Naive thymus-derived CD8-positive, alpha-beta T cell (primary cell): ENCODE measurements around the gene CCDC175. TPM values are rescaled to one million over a fixed set of nuclear protein-coding genes. Genes with fewer than 3 reads are reported as not detected.

Experiments
- ATAC-seq, 2 donors: fragments of 150-1000 bp; cut with Tn5 transposase in 1 of 2; sonication (Bioruptor Pico), chemical (Tn5 transposase) in 1 of 2; 1 replicate in 1 of 2; 2 replicates in 1 of 2; pipeline ENCODE4 v1.10.0; 2021; ENCODE audit warnings: mild to moderate bottlenecking in 2 of 2, moderate library complexity in 2 of 2
- POLR2A ChIA-PET: fragments of 350-600 bp; sonication (Branson Sonifier 250); formaldehyde crosslinking; loops from one replicate; lab custom pipeline; 2021; ENCODE audit warnings: antibody characterized with exemption; lab: Charles Lee
- DNase-seq, 10 donors: peaks; one replicate each; pipeline versions ENCODE4 v3.0.0 to v3.0.0-alpha.2; 2020 to 2022
- H3K27ac Mint-ChIP-seq, 10 donors: one replicate each; pipeline ENCODE4 v1.8.0; 2020 to 2022; ENCODE audit warnings: mild to moderate bottlenecking in 10 of 10, mixed read lengths in 10 of 10, moderate library complexity in 4 of 10, inconsistent platforms in 1 of 10
- H3K27me3 Mint-ChIP-seq, 5 donors: one replicate each; pipeline ENCODE4 v1.8.0; 2021 to 2022; ENCODE audit warnings: mixed read lengths in 5 of 5
- H3K36me3 Mint-ChIP-seq, 3 donors: one replicate each; pipeline ENCODE4 v1.8.0; 2020 to 2022; ENCODE audit warnings: mixed read lengths in 3 of 3, mild to moderate bottlenecking in 2 of 3, inconsistent platforms in 1 of 3
- H3K4me1 Mint-ChIP-seq, 4 donors: one replicate each; pipeline ENCODE4 v1.8.0; 2021 to 2022; ENCODE audit warnings: mixed read lengths in 4 of 4
- H3K4me3 Mint-ChIP-seq, 10 donors: one replicate each; pipeline ENCODE4 v1.8.0; 2020 to 2022; ENCODE audit warnings: mild to moderate bottlenecking in 10 of 10, mixed read lengths in 10 of 10, moderate library complexity in 6 of 10, inconsistent platforms in 1 of 10
- H3K9me3 Mint-ChIP-seq, 9 donors: one replicate each; pipeline ENCODE4 v1.8.0; 2020 to 2022; ENCODE audit warnings: mixed read lengths in 9 of 9, mild to moderate bottlenecking in 3 of 9, inconsistent platforms in 1 of 9, moderate library complexity in 1 of 9
- polyA plus RNA-seq, 3 donors: library from polyadenylated mRNA; unstranded; fragments of 300-500 nt; fragmentation: Illumina TruSeq; gene quantifications; one replicate each; pipeline ENCODE4 v1.2.3, GENCODE V29; 2021
- total RNA-seq, 8 experiments: library from RNA in 2 of 8; stranded (reverse) in 2 of 8; gene quantifications; one replicate each; pipeline ENCODE4 v1.2.3 and lab custom pipeline; 2021 to 2026

CCDC175 gene
- total and polyA plus RNA-seq, 5 experiments from 2014 or later: not detected

DNA sequence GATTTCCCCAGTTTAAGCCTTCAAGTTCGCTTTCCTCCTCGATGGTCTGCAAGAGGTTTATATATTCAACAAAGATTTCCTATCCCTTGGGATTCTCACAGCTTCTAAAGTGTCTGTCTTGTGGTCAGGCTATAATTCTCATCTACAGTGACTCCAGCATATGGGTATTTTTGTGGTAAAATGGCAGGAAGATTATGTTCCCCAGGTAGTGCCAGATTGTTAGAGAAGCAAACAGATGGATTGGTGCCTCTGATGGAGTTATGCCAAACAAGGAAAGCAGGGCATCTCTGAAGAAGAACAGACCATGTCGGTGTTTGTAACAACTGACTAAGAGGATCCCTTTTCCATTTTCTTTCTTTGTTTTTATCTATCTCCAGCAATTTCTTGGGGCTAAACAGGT lies 5.5 kb upstream of the CCDC175 start:
- no peak overlapping the region for H3K4me3 Mint-ChIP-seq
- no peak for DNase-seq

DNA sequence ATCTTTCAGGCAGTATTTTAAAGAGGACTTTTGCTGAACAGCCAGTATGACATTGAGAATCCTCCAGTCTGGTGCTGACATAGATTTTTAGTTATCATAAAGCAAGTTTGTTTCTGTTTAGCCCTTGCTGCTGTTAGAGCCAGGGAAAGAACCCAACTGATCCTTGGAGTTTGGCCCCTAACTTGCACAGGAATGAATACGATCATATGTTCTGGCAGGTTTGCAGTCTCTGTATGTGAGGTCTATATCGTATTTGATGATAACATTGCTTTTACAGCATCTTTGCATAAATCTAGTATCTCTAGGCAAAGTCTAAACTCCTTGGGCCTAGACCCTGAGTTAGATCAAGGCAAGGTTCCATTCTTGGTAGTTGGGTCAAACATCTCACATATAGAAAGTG lies 4.3 kb upstream of the CCDC175 start:
- H3K27me3 Mint-ChIP-seq: peaks cover 8 to 32% (median 17%) of the 10 kb centered on the region in 5 donors
- H3K36me3 Mint-ChIP-seq: no peaks in the 10 kb centered on the region
- DNase-seq: no peak
- H3K4me3 Mint-ChIP-seq: no peak overlapping the region
- peaks cover 5 to 14% (median 8%) of the 10 kb centered on the region in 4 donors for H3K4me1 Mint-ChIP-seq
- POLR2A ChIA-PET: no interaction called here
- H3K27ac Mint-ChIP-seq: no peak overlapping the region
- no peaks in the 10 kb centered on the region for H3K9me3 Mint-ChIP-seq
- ATAC-seq: no peak

More for the DNA sequence above, 5.5 kb upstream of the CCDC175 start:
- Mint-ChIP-seq H3K36me3 (no peaks in the 10 kb centered on the region), H3K4me1 (peaks cover 4 to 14% (median 9%) of the 10 kb centered on the region in 4 donors), H3K9me3 (no peaks in the 10 kb centered on the region), H3K27me3 (peaks cover 5 to 24% (median 13%) of the 10 kb centered on the region in 5 donors), H3K27ac (no peak overlapping the region)
- POLR2A ChIA-PET: no interaction called here
- ATAC-seq: no peak

DNA sequence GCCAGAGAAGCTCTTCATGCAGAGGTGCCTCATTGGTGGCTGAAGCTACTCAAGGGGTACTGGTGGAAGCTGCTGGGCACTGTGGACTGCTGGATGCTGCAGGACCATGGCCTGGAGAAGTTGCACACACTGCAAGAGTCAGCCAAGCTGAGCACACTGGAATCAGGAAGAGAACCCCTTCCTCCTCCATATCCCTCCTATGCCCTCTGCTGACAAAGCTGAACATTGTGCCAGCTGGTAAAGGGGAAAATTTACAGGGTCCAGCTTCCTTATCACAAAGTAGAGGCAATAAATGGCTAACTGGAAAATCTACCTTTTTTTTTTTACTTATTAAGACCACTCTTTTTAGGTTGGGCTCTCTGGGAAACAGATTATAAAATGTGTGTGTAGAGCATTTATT lies 6.5 kb downstream of the CCDC175 start:
- no peaks in the 10 kb centered on the region for H3K9me3 Mint-ChIP-seq
- peaks cover 9 to 37% (median 22%) of the 10 kb centered on the region in 5 donors for H3K27me3 Mint-ChIP-seq
- no peak overlapping the region for H3K4me3 Mint-ChIP-seq
- H3K27ac Mint-ChIP-seq: no peak overlapping the region
- POLR2A ChIA-PET: no interaction called here
- no peak for DNase-seq
- H3K4me1 Mint-ChIP-seq: no peaks in the 10 kb centered on the region
- no peak for ATAC-seq
- no peaks in the 10 kb centered on the region for H3K36me3 Mint-ChIP-seq

DNA sequence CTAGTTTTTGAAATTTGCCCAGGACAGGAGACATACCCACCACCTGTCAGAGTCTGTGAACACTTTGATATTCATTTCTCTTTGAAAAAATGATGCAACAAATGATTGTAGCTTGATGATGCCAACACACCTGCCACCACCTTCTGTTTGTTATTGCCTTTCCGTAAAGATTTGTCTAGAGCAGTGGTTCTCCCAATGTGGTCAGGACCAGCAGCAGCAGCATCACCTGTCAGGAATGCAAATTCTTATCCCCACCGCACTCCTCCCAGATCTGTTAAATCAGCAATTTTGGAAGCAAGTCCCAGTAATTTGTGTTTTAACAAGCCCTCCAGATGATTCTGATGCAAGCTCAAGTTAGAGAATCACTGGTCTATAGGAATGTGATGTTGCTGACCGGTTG lies 9.9 kb downstream of the CCDC175 start:
- Mint-ChIP-seq H3K27me3 (peaks cover 13 to 37% (median 24%) of the 10 kb centered on the region in 5 donors), H3K4me3 (no peak overlapping the region), H3K4me1 (no peaks in the 10 kb centered on the region), H3K36me3 (no peaks in the 10 kb centered on the region), H3K27ac (no peak overlapping the region), H3K9me3 (no peaks in the 10 kb centered on the region)
- ATAC-seq (no peak), DNase-seq (no peak)
- POLR2A ChIA-PET: no interaction called here

DNA sequence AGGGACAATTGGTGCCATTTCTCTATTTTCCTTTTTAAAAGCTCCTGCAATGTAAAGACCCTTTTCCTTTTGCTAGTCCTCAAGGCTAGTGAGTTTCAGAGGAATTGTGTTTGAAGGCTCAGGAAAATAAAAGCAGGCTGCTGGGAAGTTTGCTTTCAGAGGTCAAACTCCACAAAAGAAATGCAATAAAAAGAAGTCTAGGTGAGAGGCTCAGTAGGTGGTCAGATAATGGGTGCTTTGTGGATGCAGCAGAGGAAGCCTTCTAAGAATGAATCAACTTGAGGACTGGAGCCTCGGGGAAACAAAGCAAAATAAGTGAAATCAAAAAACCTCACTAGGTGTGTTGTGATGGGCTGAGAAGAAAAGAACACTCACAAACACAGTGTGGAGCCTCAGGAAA lies 10.3 kb downstream of the CCDC175 start:
- POLR2A ChIA-PET: no interaction called here
- H3K9me3 Mint-ChIP-seq: no peaks in the 10 kb centered on the region
- DNase-seq (no peak), ATAC-seq (no peak)
- H3K4me1 Mint-ChIP-seq: no peaks in the 10 kb centered on the region
- no peak overlapping the region for H3K27ac Mint-ChIP-seq
- no peak overlapping the region for H3K4me3 Mint-ChIP-seq
- H3K36me3 Mint-ChIP-seq: no peaks in the 10 kb centered on the region
- peaks cover 13 to 37% (median 20%) of the 10 kb centered on the region in 5 donors for H3K27me3 Mint-ChIP-seq

DNA sequence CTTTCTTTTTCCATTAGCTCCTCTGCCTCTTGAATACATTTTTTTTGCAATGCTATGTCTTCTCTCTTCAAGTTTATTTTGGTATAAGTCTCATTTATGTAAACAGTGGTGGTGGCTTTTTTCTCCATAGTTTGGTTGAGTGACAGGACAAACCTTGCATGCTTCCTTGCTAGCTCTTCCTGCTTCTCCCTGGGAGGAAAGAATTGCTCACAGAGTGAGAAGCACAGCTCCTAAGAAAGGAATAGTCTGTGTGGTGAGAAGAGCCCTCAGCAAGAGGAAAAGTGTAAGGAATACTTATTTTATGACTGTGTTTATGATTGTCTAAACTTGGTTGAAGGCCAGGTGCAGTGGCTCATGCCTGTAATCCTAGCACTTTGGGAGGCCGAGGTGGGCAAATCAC lies 11.5 kb downstream of the CCDC175 start:
- no peaks in the 10 kb centered on the region for H3K4me1 Mint-ChIP-seq
- POLR2A ChIA-PET: no interaction called here
- ATAC-seq (no peak), DNase-seq (no peak)
- no peaks in the 10 kb centered on the region for H3K9me3 Mint-ChIP-seq
- H3K4me3 Mint-ChIP-seq: no peak overlapping the region
- H3K27ac Mint-ChIP-seq: no peak overlapping the region
- no peaks in the 10 kb centered on the region for H3K36me3 Mint-ChIP-seq
- peaks cover 11 to 25% (median 16%) of the 10 kb centered on the region in 5 donors for H3K27me3 Mint-ChIP-seq

DNA sequence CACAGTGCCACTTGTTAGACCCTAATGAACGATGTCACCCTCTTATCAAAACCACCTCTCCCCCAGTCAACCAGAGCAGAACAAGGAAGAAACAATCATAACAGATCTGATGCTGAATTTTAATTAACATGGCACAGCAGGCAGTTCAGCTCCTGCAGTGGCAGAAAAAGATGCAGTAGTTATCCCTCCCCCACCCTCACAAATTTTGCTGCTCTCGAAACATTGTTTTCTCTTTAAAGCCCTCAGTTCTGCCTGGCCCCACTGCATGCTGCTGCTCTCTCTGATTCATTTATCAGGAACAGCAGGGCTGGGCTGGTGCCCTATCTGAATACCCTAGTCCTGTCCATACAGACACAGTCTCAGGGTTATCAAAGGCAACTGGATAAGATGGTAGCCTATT lies 12.2 kb downstream of the CCDC175 start:
- DNase-seq (no peak), ATAC-seq (no peak)
- no peaks in the 10 kb centered on the region for H3K4me1 Mint-ChIP-seq
- no peak overlapping the region for H3K4me3 Mint-ChIP-seq
- POLR2A ChIA-PET: no interaction called here
- no peak overlapping the region for H3K27ac Mint-ChIP-seq
- peaks cover 11 to 19% (median 16%) of the 10 kb centered on the region in 5 donors for H3K27me3 Mint-ChIP-seq
- no peaks in the 10 kb centered on the region for H3K9me3 Mint-ChIP-seq
- no peaks in the 10 kb centered on the region for H3K36me3 Mint-ChIP-seq

DNA sequence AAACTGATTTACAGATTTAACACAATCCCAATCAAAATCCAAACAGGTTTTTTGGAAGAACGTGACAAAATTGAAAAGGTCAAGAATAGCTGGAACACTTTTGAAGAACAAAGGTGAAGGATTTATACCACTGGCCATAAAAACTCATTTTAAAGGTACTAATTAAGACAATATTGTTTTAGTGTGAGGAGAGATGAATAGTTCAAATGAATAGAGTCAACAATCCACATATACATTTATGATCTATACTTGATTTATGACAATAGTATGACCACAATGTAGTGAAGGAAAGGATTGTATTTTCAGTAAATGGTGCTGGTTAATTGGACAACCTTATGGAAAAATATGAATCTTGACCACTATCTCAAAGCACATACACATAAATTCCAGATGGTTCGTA lies 29.3 kb downstream of the CCDC175 start:
- Mint-ChIP-seq H3K4me3 (no peak overlapping the region), H3K27ac (no peak overlapping the region), H3K36me3 (no peaks in the 10 kb centered on the region), H3K4me1 (no peaks in the 10 kb centered on the region), H3K27me3 (peaks cover 7 to 23% (median 10%) of the 10 kb centered on the region in 5 donors), H3K9me3 (peaks cover 0 to 12% (median 0%) of the 10 kb centered on the region in 9 donors)
- ATAC-seq (no peak), DNase-seq (no peak)
- POLR2A ChIA-PET: no interaction called here

DNA sequence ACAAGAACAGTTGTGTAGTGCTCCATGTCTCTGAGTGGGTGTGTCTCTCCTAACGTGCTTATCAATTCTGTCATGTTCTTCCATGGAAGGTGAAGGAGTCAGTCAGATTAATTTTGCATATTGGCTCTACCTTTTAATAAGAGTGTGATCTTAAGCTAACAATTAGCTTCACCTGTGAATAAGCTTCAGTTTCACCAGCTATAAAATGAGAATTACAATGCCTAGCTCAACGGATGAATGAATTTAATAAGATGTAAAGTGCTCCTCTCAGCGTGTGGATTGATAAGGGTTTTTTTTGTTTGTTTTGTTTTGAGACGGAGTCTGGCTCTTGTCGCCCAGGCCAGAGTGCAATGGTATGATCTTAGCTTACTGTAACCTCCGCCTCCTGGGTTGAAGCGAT lies 32.7 kb downstream of the CCDC175 start:
- ATAC-seq (no peak), DNase-seq (no peak)
- Mint-ChIP-seq H3K9me3 (no peaks in the 10 kb centered on the region), H3K27me3 (peaks cover 6 to 19% (median 9%) of the 10 kb centered on the region in 5 donors), H3K27ac (no peak overlapping the region), H3K4me1 (no peaks in the 10 kb centered on the region), H3K36me3 (no peaks in the 10 kb centered on the region), H3K4me3 (no peak overlapping the region)
- POLR2A ChIA-PET: no interaction called here

DNA sequence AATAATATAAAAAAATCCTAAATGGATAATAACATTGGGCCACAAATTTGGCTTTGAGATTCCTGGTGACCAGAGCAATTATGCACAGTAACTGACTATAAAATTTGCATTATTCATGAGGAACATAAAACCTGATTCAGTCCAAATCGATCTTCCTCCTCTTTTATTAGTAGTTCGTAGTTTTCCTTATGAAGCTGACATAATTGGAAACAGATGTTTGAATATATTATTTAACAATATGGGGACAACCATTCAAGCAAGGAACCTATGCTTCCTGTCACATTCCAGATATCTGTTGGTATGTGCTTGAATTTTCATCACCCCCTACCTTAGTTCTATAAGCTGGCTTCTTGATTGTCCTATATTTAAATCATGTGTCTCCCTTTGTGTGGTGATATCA lies 34.9 kb downstream of the CCDC175 start:
- H3K27me3 Mint-ChIP-seq: peaks cover 0 to 8% (median 4%) of the 10 kb centered on the region in 5 donors
- H3K4me3 Mint-ChIP-seq: no peak overlapping the region
- no peak overlapping the region for H3K27ac Mint-ChIP-seq
- H3K4me1 Mint-ChIP-seq: no peaks in the 10 kb centered on the region
- H3K9me3 Mint-ChIP-seq: no peaks in the 10 kb centered on the region
- H3K36me3 Mint-ChIP-seq: no peaks in the 10 kb centered on the region
- ATAC-seq (no peak), DNase-seq (no peak)
- POLR2A ChIA-PET: no interaction called here

DNA sequence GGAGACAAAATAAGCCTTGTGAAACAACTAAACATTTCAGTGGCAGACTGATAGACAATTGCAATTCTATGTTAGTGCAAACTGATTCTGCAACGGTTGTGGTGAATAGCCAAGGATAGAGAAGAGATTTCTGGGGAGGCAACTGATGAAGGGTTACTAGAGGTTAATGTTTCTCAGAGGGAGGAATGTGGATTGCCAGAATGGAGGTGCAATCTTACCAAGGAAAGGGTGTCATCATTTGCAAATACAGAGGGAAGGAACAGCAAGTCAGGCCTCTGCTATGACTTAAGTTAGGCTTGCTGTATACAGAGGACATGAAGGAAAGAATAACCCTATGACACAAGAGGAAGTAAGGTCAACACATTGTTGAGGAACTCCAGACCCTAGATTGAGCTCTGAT lies 35.8 kb downstream of the CCDC175 start:
- ATAC-seq (no peak), DNase-seq (no peak)
- no peak overlapping the region for H3K4me3 Mint-ChIP-seq
- no peaks in the 10 kb centered on the region for H3K9me3 Mint-ChIP-seq
- POLR2A ChIA-PET: no interaction called here
- no peaks in the 10 kb centered on the region for H3K4me1 Mint-ChIP-seq
- H3K36me3 Mint-ChIP-seq: no peaks in the 10 kb centered on the region
- H3K27ac Mint-ChIP-seq: no peak overlapping the region
- peaks cover 0 to 11% (median 6%) of the 10 kb centered on the region in 5 donors for H3K27me3 Mint-ChIP-seq

DNA sequence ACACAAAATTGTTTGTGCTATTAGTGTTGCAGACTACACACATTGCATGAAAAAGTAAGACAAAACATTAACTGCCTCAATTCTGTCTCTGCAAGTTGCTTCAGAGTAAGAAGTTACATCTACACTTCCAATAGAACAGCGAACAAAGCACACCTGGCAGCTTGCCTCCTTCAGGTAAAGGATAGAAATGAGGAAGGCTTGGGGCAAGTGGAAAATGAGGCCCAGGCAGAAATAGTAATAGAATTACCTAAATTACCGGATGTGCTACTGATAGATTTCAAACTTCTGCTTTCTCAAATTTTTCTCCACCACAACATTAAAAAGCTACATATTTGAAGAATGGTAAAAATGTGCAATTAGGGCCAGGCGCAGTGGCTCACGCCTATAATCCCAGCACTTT lies 37.7 kb downstream of the CCDC175 start:
- POLR2A ChIA-PET: no interaction called here
- Mint-ChIP-seq H3K27me3 (peaks cover 0 to 9% (median 8%) of the 10 kb centered on the region in 5 donors), H3K9me3 (no peaks in the 10 kb centered on the region), H3K36me3 (no peaks in the 10 kb centered on the region), H3K4me1 (no peaks in the 10 kb centered on the region), H3K27ac (no peak overlapping the region), H3K4me3 (no peak overlapping the region)
- no peak for DNase-seq
- ATAC-seq: no peak

DNA sequence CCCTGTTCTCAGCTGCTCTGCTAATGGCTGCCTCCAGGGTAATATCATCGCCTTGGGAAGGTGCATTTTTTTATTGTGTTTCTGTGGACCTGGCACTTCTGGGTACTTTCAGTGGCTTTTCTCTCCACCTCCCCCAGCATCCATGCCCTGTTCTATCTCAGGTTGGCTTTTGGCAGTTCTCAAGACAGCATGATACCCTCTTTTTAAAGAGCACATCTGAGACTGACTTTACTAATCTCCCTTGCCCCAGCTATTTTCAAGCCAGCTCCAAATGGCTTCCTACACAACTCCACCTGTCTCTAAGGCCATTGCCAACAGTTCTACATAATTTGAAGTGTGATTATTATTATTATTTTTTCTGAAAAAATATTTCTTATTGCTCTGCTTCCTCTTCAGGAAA lies 39.1 kb downstream of the CCDC175 start:
- Mint-ChIP-seq H3K4me3 (no peak overlapping the region), H3K36me3 (no peaks in the 10 kb centered on the region), H3K27ac (no peak overlapping the region), H3K4me1 (no peaks in the 10 kb centered on the region), H3K27me3 (peaks cover 0 to 13% (median 6%) of the 10 kb centered on the region in 5 donors), H3K9me3 (no peaks in the 10 kb centered on the region)
- DNase-seq (no peak), ATAC-seq (no peak)
- POLR2A ChIA-PET: no interaction called here

DNA sequence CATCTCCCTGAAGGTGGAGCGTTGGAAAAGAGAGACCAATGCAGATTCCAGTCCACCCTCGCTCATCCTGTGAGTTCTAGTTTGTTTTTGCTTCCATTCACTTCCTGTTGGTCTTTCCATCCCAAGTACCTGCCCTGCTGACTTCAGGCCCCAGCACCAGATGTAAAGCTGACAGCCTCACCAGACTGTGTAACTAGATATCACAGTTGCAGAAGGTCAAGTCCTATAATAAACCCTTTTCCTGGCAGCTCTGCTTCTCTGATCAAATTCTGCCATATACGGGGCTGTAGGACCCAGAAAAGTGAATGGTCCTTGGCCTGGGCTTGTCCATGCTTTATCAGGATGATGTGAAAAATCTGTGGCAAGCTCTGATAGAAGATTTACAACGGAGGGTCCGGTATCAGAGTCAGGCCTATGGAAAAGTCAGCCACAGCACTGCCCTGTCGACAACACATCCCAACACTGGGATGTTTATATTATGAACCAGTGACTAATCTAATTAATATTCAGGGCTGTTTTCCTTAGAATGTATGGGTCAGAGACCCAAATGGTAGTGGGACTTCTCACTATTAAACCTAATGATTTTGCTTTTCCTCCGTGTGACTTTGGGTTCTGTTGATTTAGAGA lies 42.1 kb downstream of the CCDC175 start:
- Mint-ChIP-seq H3K27ac (no peak overlapping the region), H3K27me3 (peaks cover 4 to 28% (median 19%) of the 10 kb centered on the region in 5 donors), H3K4me1 (no peaks in the 10 kb centered on the region), H3K4me3 (no peak overlapping the region), H3K9me3 (peaks cover 0 to 5% (median 0%) of the 10 kb centered on the region in 9 donors), H3K36me3 (no peaks in the 10 kb centered on the region)
- no peak for DNase-seq
- POLR2A ChIA-PET: no interaction called here
- ATAC-seq: no peak
